Activated T-cell treated with anti-CD3 and anti-CD28 coated beads, Interleukin-2, amount 50 U/mL, for 48 hours (primary cell): ENCODE measurements around the gene GOSR2.
"Not testable (repeated sequence)": the region's sequence is repeated elsewhere in the genome, so short reads cannot be mapped to it uniquely, and the experiment has no call there.

Experiments
- DNase-seq, 2 experiments: peaks; one replicate each; pipeline ENCODE4 v3.0.0-alpha.2; 2020

Gene GOSR2

DNA sequence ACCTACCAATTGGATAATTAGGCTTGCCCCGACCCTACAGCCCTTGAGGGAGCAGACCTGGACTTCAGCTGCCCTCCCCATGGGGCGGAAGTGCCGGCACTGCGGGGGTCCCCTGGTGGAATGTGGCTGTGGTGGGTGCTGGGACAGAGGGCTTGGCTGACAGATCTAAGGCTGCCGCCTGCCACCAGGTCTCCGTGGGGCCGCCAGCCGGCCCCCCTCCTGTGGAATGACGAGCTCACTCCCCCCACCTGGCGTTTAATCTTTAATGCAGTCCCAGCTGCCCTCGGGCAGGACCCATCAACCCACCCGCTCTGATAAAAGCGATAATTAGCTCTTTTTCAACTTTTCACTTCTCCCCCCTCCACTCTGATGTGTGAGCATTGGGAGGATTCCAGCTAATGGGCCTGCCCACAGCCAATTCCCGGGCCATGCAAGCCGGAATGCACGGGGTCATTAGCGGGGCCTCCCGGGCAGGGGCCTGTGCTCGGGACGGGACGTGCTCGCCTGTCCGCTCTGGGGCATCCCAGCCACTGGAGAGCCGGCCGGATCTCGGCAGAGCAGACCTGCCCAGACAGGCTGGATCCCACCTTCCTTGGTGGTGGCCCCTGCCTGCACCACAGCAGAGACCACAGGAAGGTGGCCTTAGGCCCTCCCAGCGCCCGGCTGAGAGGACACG lies 28.3 kb upstream of the GOSR2 start:
- DNase-seq, result no peak

DNA sequence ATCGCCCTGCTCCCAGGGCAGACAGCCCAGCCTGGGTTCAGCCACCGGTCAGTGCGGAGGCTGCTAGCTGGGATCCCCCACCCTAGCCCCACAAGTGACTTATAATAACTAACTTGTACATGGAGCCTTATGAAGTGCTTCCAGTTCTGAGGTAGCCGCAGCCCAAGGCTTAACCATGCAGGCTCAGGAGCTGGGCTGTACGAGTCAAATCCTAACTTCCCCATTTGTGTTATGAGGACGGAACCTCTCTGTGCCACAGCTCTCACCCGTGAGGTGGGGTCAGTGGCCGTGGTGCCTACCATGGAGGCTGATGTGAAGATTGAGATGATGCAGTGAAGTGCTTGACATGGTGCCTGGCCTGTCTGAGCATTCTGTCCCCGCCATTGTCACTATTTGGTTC lies 27.8 kb upstream of the GOSR2 start:
- no peak for DNase-seq

DNA sequence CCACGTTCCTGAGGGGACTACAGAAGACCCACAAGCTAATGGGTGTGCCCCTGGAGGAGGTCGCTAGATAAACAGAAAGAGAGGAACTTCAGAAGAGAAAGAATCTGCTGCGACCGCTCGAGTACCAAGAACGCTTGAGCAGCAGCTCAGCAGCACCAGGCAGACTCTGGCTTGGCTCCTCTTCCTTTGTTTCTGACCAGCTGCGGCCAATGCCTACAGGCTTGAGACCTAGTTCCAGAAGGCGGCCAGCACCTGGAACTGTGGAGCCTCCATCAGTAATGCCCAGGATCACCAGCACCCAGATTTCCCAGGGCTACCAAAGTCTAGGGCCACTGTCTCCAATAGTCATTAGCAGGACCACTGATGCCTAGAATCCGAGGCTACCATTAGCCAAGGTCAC lies 26.0 kb upstream of the GOSR2 start:
- no peak for DNase-seq

DNA sequence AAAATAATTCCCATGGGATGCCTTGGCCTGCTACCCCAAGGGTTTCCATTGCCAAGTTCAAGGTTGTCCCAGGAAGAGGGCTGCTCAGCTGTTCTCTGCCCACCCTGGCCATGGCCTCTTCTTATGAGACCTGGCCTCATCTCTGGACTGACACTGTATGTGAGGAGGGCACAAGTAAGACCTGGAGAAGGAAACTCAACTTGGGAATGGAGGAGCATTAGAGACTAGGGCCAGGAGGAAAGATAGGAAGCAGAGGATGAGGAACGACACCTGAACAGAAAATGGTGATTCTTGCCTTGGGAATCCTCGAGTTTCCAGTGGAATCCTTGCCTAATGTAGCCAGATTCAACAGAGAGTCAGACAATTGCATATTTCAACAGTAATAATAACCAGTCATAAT lies 24.6 kb upstream of the GOSR2 start:
- no peak for DNase-seq

DNA sequence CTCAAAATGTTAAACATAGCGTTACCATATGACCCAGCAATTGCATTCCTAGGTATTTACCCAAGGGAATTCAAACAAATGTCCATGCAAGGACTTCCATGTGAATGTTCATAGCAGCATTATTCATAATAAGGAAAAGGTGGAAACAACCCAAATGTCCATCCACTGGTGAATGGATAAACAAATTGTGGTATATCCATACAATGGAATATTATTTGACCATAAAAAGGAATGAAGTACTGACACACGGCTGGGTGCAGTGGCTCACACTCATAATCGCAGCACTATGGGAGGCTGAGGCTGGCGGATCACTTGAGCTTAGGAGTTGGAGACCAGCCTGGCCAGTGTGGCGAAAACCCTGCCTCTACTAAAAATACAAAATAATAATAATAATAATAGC lies 24.1 kb upstream of the GOSR2 start:
- DNase-seq, result no peak

DNA sequence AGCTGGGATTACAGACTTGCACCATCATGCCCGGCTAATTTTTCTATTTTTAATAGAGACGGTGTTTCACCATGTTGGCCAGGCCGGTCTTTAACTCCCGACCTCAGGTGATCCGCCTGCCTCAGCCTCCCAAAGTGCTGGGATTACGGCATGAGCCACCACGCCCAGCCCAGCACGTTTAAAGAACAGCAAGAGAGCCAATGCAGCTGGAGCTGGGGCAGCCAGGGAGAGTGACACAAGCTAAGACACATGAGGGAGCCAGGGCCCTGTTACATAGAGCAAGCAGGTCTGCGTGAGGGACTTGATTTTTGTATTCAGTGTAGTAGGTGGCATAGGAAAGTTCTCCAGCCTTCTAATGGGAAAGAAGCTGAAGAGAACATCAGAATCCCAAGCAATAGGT lies 21.7 kb upstream of the GOSR2 start:
- DNase-seq, result no peak

DNA sequence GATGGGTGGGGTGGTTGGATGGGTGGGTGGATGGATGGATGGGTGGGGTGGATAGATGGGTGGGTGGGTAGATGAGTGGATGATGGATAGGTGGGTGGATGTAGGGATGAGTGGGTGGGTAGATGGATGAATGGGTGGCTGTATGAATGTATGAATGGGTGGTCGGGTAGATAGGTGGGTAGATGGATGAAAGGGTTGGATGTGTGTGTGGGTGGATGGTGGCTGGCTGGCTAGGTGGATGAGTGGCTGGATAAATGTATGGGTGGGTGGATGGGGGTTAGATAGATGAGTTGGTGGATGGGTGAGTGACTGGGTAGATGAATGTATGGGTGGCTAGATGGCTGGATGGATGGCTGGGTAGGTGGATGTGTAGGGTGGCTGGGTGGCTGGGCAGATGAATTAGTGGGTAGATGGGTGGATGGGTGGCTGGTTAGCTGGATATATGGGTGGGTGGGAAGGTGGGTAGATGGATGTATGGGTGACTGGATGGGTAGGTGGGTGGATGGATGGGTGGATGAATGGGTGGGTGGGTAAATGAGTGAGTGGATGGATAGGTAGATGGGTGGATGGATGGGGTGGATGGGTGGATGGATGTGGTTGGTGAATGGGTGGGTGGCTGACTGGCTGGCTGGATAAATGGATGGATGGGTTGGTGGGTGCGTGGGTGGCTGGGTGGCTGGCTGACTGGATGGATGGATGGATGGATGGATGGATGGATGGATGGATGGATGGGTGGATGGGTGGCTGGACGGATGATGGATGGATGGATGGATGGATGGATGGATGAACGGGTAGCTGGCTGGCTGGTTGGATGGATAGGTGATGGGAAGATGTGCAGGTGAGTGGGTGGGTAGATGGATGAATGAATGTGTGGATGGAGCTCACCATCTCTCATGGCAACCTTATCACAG lies 18.9 kb upstream of the GOSR2 start:
- no peak for DNase-seq

DNA sequence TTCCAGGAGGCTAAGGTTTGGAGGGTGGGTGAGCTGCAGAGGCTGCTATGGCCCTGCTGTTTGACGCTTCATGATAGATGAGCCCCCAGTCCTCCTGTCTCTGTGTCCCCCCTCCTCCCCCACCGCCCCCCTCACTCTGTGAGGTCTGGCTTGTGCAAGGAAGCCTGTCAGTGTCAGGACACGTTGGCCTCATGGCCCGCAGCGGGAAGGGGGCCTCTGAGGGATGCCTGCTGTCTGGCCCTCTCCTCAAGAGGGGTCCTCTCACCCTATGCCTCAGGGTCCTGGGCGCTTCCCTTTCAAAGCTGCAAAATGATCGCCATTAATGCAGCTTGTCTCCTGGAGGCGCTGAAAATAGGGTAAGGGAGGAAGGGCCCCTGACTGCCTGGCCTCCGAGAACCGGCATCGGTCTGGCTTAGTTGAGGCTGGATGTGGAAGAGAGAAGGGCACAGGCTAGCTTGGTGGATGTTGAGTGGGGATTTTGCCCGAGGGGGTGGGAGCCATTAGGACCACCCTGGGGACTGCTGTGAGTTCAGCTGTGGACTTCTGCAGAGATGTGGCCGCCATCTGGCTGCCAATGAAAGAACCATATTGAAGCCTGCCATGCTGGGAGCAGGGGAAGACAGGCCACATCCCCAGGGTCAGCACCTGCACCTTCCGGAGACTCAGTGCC lies 14.8 kb upstream of the GOSR2 start:
- no peak for DNase-seq

DNA sequence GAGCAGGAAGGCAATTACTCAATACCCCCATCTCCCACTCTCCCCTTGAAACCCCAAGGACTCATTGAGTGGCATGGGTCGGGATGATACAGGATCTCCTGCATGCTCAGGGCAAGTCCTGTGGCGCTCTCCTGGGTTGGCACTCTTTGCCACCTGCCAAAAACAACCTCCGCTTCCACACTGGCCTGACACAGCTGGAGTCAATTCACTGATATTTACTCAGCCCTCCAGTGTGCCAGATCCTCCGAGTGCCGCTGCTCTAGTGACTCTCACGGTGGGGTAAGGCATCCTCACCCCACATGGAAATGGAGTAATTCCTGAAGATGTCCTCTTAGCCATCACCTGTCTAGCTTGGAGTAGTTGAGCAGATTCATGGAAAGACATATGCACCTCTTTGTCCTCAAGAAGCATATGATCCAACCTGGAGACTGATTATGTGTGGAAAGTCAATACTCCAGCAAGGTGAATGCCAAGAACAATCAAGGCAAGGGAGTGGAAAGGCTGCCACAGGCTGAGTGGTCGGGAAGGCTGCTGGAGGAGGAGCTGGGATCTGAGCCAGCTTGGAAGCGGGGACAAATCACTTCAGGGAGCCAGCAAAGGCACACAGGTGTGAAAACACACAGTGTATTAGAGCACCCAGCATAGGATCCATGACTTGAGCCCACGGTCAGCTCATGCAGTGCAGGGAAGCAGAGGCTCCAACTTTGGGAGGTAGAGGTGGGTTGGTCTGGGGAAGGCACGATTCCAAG lies 12.6 kb upstream of the GOSR2 start:
- no peak for DNase-seq

DNA sequence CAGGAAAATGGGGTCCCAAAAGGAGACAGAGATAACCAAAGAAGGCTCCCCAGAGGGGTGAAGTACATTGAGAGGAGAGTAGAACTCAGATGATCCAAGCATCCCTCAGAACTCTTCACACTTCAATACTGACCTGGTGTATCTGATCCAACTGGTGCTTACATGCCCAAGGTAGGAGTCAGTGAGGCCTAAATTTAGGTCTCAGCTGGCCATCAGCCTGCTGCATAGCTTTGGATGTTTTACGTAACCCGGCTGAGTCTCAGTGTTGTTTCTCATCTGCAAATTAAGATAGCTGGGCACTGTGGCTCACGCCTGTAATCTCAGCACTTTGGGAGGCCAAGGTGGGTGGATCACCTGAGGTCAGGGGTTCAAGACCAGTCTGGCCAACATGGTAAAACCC lies 11.6 kb upstream of the GOSR2 start:
- DNase-seq, result no peak

DNA sequence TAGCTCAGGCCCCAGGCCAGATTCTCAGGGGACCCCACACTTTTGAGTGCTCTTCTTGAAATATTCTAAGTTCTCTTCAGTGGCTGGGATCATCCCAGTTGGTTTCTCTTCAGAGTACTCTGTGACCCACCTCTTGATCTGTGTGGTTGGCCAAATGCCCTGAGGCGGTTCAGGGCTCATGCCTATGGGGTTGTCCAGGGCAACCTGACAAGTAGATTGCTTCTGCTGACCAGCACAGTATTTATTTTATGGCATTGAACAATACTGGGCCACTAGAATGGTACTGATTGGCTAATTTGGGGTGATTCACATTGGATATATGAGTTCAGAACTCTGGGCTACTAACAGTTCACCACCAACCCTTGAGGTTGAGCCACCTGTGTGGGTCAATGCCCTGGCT lies 7.4 kb upstream of the GOSR2 start:
- DNase-seq, result no peak

DNA sequence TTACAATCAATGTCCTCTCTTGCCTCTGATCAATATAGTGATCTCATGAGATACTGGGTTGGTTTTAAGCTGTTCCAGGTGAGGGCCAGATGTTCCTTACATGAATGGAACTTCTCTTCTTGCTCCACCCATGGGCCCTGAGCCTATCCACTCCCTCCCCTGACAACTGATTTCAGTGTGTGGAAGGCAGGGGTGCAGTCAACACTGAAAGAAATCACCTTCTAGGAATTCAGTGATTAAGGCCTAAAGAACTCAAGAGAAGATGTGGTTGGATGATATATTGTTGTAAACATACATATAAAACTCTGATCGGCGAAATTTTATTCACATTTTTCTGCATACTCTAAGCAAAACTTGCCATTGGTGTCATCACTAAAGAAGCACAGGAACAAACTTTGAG lies 6.7 kb upstream of the GOSR2 start:
- DNase-seq, result no peak

DNA sequence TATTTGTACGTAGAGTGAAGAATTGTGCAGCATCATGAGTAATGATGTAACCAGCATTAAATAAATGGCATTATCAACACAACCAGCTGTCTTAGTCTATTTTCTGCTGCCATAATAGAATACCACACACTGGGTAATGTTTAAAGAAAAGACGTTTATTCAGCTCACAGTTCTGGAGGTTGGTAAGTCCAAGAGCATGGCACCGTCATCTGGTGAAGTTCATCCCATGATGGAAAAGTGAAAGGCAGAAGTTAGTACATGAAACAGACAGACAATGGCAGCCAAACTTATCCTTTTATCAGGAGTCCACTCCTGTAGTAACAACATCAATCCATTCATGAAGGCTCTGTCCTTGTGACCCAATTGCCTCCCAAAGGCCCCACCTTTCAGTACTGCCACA lies 6.3 kb upstream of the GOSR2 start:
- no peak for DNase-seq

DNA sequence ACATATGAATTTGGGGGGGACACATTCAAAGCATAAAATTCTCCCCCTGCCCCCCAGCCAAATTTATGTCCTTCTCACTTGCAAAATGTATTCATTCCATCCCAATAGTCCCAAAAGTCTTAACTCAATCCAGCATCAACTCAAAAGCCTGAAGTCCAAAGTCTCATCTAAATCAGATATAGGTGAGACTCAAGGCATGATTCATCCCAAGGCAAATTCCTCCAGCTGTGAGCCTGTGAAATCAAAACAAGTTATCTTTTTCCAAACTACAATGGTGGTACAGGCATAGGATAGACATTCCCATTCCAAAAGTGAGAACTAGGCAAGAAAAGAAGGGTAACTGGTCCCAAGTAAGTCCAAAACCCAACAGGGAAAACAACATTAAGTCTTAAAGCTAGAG lies 5.9 kb upstream of the GOSR2 start:
- no peak for DNase-seq

DNA sequence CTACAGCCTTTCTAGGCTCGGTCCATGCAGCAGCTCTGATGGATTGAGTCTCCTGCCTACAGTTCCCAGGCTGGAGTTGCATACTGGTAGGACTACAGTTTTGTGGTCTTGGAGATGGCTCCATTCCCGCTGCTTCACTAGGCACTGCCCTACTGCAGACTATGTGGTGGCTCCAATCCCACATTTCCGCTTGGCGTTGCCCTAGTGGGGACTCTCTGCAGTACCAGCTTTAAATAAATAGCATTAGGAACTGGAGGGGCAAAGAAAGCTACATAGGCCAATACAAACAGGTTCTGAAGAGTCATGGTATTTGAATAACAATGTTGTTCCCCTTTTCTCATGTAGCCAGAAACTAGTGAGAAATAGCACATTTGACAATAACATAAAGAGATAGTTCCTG lies 5.4 kb upstream of the GOSR2 start:
- DNase-seq, result no peak

DNA sequence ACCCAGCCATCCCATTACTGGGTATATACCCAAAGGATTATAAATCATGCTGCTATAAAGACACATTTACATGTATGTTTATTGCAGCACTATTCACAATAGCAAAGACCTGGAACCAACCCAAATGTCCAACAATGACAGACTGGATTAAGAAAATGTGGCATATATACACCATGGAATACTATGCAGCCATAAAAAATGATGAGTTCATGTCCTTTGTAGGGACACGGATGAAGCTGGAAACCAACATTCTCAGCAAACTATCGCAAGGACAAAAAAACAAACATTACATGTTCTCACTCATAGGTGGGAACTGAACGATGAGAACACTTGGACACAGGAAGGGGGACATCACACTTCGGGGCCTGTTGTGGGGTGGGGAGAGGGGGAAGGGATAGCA lies 998 bp upstream of the GOSR2 start:
- not testable (repeated sequence) for DNase-seq

DNA sequence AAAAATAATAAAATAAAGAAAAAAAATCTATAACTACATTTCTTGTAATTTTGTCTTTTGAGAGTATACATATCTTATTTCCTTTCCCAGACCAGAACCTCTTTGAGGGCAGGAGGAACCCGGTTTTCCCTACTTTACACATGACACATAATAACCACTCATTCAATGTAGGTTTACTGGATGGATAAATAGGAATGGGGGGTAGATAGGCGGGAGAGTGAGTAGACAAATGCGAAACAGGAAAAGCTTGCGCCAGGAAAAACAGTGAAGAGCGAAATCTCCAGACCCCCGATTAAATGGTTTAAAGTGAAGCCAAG lies 515 bp upstream of the GOSR2 start:
- no peak for DNase-seq

DNA sequence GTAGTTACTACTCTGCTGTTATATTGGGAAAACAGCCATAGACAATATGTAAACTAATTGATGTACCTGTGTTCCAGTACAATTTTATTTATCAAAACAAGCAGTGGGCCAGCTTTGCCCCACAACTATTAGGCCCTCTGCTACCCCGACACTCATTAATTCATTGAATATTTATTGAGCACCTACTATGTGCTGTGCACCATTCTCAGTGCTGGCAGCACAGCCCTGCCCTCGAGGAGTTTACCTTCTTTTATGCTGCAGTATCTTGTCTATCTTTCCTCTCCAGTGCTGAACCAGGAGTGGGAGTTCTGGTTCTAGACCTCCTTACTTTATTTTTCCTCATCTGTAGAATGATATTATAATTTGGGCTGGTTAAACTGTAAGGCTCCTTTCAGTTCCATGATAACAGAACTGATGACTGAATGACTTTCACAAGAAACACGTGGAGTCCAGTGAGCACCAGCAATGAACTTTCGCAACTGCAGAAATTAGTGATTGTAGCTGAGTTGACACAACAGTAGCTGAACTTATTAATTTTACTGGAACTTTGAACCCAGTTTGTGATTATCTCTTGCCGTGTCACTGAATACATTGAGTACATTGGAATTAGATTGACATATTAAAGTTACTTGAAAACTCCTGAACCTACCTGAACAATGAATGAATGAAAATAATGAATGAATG lies 2.4 kb downstream of the GOSR2 start:
- no peak for DNase-seq

DNA sequence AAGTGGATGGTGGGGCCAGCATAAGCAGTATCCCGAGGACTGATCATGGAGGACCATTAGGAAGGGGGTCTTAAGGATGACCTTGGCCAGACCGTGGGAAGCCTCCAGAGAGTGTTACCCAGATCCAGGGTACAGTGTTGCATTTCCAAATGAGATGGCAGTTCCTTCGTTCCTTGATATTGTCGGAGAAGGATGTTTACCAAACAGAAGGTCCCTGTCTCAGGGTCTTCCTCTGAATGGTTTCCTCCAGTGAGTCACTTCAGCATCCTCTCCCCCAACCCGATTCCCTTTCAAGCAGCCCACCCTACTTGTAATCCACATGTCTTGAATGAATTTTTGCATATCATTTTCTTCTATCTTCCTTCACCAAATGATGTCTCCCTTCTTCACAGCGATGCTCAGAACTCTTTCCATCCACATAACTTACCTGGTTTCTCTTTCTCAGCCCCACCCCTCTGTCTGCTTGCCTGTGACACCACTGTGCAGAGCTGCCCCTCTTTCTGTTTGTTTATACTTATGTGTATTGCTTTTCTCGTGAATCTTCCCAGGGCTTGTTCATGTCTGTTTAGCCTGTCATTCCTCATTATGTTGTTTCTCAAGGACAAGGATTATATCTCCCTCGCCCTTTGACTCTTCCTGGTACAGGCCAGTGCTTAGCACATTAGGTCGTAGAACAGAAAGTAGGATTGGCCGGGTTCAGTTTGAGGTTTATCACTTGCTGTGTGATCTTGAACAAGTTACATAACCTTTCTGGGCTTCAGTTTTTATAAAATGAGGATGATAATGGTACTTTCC lies 5.7 kb downstream of the GOSR2 start:
- no peak for DNase-seq

DNA sequence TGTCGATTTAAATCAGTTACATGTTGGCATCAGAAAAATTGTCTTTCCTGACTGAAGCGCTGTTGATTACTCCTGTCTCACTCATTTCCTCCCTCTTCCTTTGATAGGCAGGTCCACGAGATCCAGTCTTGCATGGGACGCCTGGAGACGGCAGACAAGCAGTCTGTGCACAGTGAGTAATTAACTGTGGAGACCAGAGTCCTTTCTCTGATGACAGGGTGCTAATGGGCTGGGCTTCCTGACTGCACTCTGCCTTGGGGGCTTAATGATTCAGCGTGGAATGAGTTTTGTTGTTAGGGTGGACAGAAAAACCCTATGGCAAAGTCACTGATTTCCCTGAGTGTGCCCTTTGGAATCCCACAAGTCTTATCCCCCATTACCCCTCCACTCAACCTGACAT lies 6.5 kb downstream of the GOSR2 start:
- DNase-seq, result no peak

DNA sequence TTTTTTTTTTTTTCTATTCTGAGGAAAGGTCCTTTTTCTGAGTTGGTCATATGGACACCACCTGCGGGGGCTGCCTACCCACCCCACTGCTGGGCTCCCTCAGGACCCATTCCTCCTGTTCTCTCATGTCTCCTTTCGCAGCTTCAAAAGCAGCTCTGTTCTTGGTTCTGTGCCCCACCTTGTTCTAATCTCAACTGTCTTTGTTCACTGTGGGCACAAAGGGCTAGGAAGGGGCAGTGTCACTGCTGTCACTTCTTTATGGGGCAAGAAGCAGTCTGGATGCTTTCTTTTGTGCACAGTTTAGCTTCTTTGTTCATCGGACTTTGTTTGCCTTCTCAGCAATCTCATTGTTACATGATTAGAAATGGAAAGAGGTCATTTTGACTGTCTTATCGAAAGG lies 7.1 kb downstream of the GOSR2 start:
- DNase-seq, result no peak

DNA sequence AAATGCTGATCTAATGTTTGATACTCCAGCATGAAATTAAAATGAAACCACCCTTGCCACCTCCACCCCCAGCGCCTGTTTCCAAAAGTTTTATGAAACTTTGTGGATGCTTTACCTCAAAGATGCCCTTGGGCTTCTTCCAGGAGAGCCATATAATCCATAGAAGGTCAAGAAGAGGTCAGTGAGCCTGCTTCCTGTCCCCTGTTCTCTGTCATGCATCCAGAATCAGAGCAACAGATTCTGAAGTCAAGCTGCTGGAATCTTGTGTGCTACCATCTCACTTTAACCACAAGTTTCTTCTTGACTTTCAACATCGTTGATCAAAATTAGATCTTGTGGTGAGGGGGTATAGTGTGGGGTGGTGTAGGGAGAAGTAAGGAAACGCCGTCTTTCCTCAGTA lies 8.6 kb downstream of the GOSR2 start:
- DNase-seq, result no peak
